ENCODE data around the gene CADPS. TPM values are rescaled to one million over a fixed set of nuclear protein-coding genes. Genes with fewer than 3 reads are reported as not detected.

Gene CADPS
- total RNA-seq, 1 experiment from 2014 or later: not detected

GRCh38 chr3:62823461-62824050, 51.7 kb downstream of the CADPS start:
- no TSS peak for BruUV-seq (replicated peaks)
- no peak overlapping the region for H3K4me3 Mint-ChIP-seq (ENCODE audit: low read depth, unreplicated experiment)
- H3K36me3 Mint-ChIP-seq (ENCODE audit: insufficient read depth, unreplicated experiment): no peaks in the 10 kb centered on the region
- TF ChIP-seq CTCF (IDR thresholded peaks at IDR 0.05; ENCODE audit: unreplicated experiment): no peak
- H3K4me1 Mint-ChIP-seq (ENCODE audit: low read depth, unreplicated experiment): no peaks in the 10 kb centered on the region
- no peak overlapping the region for H3K27ac Mint-ChIP-seq (ENCODE audit: unreplicated experiment)
- DNase-seq: no peak
- peaks cover 14% of the 10 kb centered on the region for H3K27me3 Mint-ChIP-seq (ENCODE audit: unreplicated experiment)
- CTCF ChIA-PET: no interaction called here
- no peaks in the 10 kb centered on the region for H3K9me3 Mint-ChIP-seq (ENCODE audit: low read depth, unreplicated experiment)
- intact Hi-C loops (cut with micrococcal nuclease; ENCODE audit: unreplicated experiment): no loop called here

GRCh38 chr3:62822905-62823304, 52.3 kb downstream of the CADPS start:
- no peak overlapping the region for H3K4me3 Mint-ChIP-seq (ENCODE audit: low read depth, unreplicated experiment)
- H3K9me3 Mint-ChIP-seq (ENCODE audit: low read depth, unreplicated experiment): no peaks in the 10 kb centered on the region
- CTCF ChIA-PET: no interaction called here
- no peaks in the 10 kb centered on the region for H3K4me1 Mint-ChIP-seq (ENCODE audit: low read depth, unreplicated experiment)
- intact Hi-C loops (cut with micrococcal nuclease; ENCODE audit: unreplicated experiment): no loop called here
- no peak overlapping the region for H3K27ac Mint-ChIP-seq (ENCODE audit: unreplicated experiment)
- no peak for DNase-seq
- TF ChIP-seq CTCF (IDR thresholded peaks at IDR 0.05; ENCODE audit: unreplicated experiment): no peak
- peaks cover 14% of the 10 kb centered on the region for H3K27me3 Mint-ChIP-seq (ENCODE audit: unreplicated experiment)
- no TSS peak for BruUV-seq (replicated peaks)
- H3K36me3 Mint-ChIP-seq (ENCODE audit: insufficient read depth, unreplicated experiment): no peaks in the 10 kb centered on the region

GRCh38 chr3:62818347-62818746, 56.9 kb downstream of the CADPS start:
- no peak overlapping the region for H3K4me3 Mint-ChIP-seq (ENCODE audit: low read depth, unreplicated experiment)
- H3K36me3 Mint-ChIP-seq (ENCODE audit: insufficient read depth, unreplicated experiment): no peaks in the 10 kb centered on the region
- CTCF ChIA-PET: no interaction called here
- no peaks in the 10 kb centered on the region for H3K9me3 Mint-ChIP-seq (ENCODE audit: low read depth, unreplicated experiment)
- no peak for DNase-seq
- BruUV-seq (replicated peaks): no TSS peak
- no peak overlapping the region for H3K27ac Mint-ChIP-seq (ENCODE audit: unreplicated experiment)
- H3K4me1 Mint-ChIP-seq (ENCODE audit: low read depth, unreplicated experiment): no peaks in the 10 kb centered on the region
- intact Hi-C loops (cut with micrococcal nuclease; ENCODE audit: unreplicated experiment): no loop called here
- no peak for TF ChIP-seq CTCF (IDR thresholded peaks at IDR 0.05; ENCODE audit: unreplicated experiment)
- H3K27me3 Mint-ChIP-seq (ENCODE audit: unreplicated experiment): no peaks in the 10 kb centered on the region

GRCh38 chr3:62817678-62818077, 57.5 kb downstream of the CADPS start:
- TF ChIP-seq CTCF (IDR thresholded peaks at IDR 0.05; ENCODE audit: unreplicated experiment): no peak
- DNase-seq: no peak
- Mint-ChIP-seq H3K27me3 (ENCODE audit: unreplicated experiment) (no peaks in the 10 kb centered on the region), H3K4me3 (ENCODE audit: low read depth, unreplicated experiment) (no peak overlapping the region), H3K4me1 (ENCODE audit: low read depth, unreplicated experiment) (no peaks in the 10 kb centered on the region), H3K36me3 (ENCODE audit: insufficient read depth, unreplicated experiment) (no peaks in the 10 kb centered on the region), H3K9me3 (ENCODE audit: low read depth, unreplicated experiment) (no peaks in the 10 kb centered on the region), H3K27ac (ENCODE audit: unreplicated experiment) (no peak overlapping the region)
- intact Hi-C loops (cut with micrococcal nuclease; ENCODE audit: unreplicated experiment): no loop called here
- no TSS peak for BruUV-seq (replicated peaks)
- CTCF ChIA-PET: no interaction called here
